ENCODE data around the gene THADA.
"Not testable (repeated sequence)": the region's sequence is repeated elsewhere in the genome, so short reads cannot be mapped to it uniquely, and the experiment has no call there.

The THADA gene

DNA sequence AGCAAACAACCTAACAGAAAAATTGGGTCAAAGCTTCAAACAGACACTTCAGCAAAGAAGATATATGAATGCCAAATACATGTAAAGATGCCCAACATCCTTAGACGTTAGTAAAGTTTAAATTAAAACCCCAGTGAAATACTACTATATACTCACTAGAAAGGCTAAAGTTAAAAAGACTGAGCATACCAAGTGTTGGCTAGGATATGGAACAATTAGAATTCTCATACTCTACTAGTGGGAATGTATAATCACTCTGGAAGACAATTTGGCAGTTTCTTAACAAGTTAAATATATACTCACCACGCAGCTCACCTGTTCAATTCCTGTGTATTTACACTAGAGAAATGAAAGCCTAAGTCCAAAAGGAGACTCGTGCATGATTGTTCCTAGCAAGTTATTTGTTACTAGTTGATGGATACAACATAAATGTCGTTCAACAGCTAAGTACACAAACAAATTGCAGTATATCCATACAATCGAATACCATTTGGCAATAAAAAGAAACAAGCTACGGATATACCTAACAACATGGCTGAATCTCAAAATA lies 185.7 kb downstream of the THADA start:
- DNase-seq = no peak

DNA sequence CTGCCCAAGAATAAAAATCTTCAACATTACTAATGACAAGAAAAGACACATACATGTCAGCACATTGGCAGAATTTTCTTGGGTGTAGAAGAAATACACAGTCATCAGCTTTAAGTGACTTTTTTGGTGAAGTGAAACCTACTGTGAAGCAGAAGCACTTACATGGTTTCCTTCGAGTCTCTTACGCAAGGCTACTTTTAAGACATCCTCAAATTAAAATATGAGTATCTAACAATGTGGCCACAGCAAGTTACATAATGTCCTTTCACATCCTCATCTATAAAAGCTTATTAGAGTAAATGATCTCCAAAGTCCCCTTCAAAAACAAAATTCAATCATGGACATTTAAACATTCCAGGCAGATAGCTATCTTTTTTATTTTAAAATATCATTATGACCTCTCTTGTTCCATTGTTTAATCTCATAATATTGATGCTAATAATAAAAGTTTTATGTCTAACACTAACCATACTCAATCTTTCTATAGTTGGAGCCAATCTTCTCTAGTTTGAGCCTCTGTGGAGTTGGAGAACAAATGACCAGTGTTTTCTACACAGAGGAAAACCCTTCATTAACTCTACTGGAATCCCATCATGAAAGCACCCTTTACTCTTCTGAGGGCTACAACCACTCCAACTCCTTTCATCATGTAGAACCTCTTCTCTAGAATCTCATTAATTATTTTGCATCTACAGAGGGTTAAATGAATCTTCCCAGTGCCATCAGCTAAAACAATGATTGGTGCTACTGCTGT lies 187.3 kb downstream of the THADA start:
- DNase-seq = no peak

DNA sequence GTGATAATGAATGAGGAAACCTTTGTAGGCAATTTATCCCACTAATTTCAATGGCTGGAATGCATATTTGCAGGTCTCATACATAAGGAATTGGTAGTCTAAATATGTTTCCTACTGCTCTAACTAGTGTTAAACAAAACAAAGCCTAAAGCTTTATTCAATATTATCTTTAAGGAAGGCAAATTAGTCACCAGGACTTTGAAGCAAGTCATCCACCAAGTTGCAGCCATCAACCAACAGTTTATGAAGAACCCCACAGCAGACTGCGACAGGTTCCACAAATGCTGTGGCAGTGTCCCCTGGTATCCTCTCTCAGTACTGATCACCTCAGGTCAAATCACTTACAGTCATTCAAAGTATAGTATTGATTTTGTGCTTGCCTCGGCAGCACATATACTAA lies 187.9 kb downstream of the THADA start:
- no peak for DNase-seq

DNA sequence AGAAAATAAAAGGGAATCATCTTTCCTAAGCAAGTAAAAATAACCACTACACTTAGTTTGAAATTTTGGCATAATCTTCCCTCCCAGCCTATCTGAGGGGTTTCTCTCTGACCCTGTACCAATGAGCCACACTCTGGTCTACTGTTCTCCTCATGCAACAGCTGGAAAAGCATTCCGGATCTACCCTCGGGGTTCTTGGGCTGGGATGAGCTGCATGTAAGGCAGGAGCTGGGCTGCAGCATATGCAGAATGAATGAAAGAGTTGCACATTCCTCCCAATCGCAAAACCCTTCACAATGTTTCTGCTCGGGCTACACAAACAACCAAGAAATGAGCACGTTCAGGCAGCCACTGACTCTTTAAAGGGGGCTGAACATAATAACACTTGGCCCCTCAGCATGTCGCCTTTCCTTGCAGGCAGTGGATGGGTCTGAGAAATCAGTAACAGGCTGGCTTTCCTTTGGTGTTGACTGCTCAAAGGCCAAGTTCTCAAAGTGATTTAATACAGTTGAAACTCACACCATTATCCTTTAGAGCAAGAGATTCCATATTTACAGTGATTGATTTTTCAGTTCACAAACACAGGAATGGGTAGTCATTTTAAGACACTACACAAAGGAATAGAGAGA lies 189.1 kb downstream of the THADA start:
- DNase-seq = no peak

DNA sequence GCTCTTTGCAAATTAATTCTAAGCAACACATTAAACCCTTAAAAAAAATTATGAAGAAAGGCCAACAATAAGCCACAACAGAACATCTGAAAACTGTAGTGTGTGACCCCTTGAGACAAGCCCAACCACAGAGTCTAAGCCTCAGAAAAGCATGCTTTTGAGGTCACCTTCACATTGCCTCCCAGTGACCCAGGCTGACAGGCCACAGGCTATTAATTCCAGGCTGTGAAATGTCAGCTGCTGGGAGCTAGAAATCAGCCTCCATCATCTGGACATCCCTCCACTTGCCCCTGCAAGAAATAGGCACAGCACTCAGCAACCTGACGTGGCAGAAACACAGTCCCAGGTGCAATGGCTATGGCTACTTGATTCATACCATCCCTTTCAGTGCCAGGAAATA lies 190.0 kb downstream of the THADA start:
- no peak for DNase-seq

DNA sequence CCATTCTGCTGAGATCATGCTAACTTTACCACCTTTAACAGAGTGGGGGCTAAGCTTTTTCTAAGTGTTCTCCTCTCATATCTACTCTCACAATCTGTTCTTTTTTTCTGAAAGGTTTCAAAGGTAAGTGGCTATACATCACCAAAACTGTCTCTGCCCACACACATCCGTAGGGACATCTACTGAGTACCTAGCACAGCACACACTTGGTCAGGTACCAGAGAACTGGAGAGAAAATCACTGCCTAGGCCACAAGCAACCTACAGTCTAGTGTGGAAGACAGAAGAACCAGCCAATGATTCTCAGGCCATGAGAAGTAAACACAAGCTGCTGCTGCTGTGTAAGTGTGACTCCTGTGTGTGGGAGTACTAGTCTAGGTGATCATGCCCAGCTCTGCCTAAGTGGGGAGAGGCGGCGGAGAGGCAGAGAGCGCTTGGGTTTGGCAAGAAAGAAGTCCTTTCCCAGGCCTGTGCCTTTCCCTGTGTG lies 193.3 kb downstream of the THADA start:
- DNase-seq = no peak

DNA sequence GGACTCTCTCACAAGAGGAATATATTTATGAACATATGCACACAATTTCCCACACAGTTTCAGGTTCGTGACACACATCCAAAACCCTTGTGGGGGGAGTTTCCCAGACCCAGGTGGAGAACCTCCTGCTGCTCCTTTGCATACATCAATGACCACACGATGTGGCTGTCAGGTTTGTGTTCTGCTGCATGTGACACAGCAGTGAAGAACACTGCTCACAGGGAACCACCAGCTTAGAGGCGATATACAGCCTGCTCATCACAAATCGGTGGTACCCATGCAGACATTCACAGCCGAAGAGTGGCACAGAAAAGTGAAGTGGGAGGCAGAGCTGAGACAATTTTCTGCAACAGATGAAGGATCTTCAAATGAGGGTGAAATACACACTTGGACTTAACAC lies 193.8 kb downstream of the THADA start:
- DNase-seq = no peak

DNA sequence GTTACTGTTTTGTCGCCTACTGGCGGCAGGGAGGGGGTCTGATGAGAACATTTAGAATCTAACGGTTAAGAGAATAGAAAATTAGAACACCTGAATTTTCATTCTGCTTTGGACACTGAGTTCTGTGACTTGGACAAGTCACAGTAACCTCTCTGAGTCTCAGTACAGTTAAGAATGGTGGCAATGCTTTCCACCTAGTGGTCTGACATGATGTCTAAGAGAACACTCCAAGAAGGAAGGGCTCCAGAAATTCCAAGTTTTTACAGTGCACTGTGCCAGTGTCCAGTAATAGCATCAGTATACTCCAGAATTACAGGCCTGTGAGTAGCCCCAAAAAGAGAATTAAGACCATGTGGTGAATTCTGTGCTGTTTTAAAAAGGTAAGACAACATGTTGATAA lies 195.3 kb downstream of the THADA start:
- no peak for DNase-seq

DNA sequence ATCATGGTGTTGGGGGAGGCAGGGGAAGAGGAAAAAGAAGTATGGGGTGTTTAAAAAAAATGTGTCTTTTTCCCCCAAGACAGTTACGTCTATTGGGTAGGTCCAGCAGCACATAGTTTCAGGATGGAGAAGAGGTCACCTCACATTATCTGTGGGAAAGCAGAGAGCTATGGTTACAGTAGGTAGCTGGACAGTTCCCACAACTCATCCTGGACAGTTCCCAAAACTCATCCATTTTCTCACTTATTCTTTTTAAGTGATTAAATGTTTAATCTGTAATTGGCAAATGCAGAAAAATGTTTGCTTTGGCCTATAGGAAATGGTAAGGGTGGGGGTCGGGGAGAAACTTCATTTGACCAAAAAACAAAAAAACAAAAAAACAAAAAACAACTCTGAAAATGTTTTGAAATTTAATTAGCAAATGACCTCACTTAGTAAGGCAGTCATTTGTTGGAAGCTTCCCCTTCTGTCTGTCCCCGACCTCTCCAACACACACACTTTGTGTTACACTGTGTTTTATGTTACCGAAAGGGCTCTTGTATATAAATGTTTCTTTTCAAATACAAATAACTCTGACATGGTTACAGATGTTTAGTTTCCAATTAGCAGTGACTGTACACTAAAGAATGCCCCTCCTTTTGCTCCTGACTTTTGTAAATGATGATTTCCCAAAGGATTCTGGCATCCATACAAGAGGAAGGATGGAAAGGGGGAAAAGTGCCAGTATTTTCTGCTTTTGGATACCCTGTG lies 196.1 kb downstream of the THADA start:
- no peak for DNase-seq

DNA sequence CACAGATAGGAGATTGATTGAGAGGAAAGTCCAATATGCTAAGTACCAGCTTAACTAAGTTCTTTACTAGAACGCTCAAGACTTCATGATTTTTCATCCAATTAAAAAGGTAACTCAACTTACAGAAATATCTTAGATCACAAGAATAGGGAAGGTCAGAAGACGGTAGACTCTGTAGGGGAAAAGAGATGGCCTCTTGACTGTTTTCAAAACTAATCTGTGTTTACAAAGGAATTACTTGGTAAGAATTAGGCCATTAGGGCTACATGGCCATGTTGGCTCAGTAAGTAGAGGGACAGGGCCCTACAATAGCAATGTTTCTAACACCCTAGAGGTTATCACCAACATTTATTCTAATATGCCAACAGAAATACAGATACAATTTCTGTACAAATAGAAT lies 196.7 kb downstream of the THADA start:
- DNase-seq = no peak

DNA sequence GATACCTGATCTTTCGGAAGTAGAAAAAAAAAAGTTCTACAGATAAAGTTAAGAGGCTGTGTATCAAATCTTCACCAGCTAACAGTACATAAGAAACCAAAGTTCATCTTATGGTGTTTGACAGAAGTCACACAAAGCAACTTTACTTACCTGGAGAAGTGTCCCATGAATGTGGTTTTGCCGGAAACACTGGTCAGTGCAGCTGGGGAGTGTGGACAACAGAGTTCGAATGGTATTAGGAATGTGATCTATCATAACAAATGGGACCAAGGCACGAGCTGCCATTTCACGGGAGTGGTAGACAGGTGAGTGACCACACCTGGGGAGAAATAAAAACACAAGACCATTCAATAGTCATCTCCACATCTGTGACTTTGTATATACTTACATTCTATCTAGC lies 198.0 kb downstream of the THADA start:
- no peak for DNase-seq

DNA sequence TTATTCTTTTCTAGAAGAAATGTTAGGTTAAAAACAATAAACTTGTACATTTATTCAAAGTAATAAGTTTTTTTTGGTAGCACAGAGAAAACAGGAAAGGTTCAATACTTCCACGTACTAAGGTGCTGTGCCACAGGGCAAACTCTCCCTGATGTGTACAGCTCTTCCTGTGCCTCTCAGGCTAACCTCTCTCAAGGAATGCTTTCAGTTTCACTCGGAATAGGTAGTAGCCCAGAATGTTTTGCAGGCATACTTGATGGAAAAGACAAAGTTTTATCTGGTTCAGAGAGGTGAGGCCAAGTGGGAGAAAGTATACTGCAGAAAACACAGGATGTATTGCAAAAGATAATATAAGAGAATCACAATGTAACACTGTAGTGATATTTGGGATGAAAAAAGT lies 198.4 kb downstream of the THADA start:
- DNase-seq = no peak

DNA sequence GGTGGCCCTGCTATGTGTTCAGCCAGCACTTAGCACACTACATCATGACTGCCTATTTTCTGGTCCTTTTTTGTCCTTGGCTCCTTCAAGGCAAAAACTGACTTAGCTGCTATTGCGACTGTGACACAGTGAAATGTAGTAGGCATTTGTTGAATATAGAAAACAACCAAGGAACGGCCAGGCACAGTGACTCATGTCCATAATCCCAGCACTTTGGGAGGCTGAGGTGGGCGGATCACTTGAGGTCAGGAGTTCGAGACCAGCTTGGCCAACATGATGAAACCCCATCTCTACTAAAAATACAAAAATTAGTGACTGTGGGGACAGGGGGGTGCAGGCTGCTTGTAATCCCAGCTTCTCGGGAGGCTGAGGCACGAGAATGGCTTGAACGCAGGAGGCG lies 199.5 kb downstream of the THADA start:
- DNase-seq = not testable (repeated sequence)

DNA sequence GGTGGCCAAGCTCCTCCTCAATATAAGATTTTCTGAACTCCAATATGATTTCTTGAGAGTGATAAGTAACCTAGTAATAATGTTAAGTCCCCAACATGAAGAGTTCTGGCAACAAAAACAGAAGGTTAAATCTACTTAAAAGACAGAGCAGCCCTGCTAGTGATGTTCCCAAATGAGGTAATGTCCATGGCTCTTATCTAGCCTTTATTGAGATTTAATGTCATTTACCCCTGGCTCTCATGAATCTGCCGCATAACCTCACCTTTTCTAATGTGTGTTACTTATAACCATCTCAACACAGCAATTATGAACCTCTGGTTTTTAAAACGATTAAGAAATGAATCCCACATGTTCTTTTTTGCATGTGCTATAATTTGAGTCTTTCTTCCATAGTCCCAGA lies 201.9 kb downstream of the THADA start:
- DNase-seq = no peak

DNA sequence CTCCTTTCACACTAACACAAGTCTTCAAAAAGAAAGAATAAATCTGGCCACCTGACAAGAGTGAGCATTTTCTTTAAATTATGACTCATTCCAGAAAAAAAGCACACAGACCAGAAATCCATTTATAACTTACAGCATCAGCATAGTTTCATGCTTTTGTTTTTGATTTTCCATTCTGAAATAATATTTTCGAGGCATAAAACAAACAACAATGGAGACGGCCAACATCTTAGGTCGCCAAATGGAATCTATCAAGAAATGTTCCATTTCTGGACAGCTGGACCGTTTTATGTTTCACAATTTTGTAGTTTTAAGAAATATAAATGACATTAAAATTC lies 204.0 kb downstream of the THADA start:
- DNase-seq = no peak

DNA sequence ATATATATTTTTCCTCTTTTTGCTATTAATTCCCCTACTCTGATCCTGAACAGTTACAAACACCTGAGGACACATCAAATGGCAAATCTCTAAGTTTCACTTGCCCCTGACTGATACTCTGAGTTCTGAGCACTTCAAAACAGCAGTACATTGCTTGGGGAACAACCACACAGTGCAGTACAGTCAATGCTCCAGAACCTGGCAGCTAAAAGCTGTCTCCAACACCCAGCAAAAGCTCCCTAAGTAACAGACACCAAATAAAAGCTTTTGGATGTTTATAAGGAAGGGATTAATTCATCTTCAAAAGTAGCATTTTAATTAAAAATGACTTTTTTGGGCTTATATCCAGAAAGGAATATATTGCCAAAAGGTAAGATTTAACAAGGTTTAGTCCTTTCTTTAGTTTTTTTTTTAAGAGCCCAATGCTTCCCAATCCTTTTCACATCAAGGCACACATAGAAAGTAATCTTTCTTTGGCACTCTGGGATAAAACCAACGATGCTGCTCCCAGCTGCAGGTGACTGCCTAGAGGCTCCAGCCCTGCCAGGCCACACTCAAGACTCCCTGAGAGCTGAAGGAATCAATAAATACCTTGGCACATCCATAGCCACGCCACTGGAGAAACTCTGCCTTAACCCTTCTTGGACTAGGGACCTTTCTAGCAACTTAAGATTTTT lies 204.5 kb downstream of the THADA start:
- no peak for DNase-seq

DNA sequence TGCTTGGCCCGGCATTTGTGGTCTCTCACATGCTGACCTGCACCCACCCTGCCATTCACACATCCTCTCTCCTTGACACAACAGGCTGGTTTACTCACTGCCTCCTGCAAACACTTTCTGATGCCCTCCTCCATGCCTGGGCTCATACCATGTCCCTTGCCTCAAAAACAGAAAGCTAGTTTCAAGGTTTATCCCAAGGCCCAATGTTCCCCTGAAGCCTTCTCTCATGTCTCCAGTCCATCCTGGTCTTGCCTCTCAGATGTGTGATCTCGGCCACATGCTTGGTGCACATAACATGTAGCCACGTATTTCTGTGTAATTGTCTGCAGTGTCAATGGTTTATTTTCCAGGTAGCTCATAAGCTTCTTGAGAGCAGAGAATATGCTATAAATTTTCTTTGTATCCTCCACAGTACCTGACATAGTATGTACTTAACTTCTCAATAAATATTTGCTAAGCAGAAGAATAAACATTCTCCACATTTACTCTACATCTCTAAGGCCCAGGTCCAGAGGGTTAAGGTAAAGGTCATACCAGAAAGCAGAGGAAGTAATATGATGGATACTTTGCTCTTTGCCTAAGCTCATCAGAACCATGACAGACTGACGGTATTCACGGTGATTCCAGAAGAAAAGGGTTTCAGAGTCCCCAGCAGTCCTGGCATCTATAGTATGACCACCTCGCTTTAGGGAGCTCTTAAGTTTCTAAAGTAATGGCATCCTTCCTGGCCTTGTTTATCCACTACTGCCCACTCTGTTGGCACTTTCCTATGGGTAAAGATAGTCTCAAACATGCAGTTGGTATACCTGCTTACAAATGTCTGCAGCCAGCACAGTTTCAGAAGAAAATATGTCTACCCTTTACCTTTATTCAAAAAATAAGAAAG lies 206.0 kb downstream of the THADA start:
- no peak for DNase-seq

DNA sequence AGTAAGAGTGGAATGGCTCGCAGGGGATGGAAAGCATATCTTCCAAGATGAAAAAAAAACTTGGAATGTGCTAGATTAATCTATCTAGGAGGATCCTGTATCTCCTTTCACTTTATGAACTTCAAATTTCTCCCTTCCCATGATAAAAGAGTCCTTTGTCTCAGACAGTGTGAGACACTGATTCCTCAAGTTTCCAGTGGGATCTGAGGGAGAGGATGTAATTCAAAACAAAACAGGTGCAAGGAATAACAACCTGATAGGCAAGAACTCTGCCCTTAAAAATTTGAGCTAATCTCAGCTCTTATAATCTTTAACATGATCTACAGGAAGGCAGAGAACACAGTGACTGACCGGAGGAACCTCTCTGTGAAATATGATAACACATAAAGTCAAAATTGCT lies 207.5 kb downstream of the THADA start:
- DNase-seq = no peak

DNA sequence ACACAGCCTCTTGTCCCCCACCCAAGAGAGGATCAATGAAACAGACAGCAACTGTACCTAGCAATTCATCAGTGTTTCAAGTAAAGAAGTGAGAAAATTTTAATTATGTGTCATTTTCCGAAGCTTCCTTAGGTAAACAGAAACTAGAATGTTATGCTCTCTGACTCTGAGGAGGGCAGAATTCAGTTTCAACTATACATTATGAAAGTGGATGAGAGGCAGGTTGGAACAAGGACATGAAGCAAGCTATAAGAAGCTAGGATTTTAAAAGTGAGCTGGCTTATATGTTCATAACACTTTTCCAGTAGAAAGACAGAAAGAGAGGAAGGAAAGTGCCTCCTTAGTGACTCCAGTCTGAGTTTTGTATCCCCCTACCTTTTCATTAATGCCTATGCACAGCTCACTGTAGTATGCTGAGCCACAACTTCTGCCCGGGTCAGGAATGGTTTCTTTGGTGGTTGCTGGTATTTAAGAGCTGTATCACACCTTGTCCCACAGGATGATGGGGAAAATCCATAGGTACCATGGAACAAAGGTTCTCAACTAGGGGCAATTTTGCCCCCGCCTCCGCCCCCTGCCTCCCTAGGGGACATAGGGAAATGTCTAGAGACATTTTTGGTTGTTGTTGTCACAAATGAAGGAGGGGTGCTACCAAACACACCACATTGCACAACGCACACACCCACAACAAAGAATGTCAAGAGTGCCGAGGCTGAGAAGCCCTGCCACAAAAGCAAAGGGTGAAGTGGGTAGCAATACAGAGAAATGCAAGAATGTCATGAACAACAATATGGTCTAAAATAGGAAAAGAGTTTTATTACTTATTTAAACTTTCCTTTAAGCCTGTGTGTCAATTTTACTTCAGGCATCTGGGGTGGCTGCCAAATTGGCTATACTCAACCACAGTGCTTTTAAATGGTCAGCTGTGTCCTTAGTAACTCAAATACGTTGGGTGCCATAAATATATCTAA lies 208.5 kb downstream of the THADA start:
- DNase-seq = no peak

DNA sequence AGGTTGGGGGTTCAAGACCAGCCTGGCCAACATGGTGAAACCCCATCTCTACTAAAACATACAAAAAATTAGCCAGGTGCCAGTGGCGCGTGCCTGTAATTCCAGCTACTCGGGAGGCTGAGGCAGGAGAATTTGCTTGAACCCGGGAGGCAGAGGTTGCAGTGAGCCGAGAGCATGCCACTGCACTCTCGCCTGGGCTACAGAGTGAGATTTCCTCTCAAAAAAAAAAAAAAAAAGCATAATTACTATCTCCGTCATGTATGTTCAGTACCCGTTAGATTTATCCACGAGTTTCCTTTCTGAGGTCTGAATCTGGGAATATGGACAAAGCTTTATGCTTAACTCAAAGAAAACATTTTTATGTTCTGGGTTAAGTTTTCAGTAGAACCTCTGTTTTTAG lies 209.2 kb downstream of the THADA start:
- not testable (repeated sequence) for DNase-seq

DNA sequence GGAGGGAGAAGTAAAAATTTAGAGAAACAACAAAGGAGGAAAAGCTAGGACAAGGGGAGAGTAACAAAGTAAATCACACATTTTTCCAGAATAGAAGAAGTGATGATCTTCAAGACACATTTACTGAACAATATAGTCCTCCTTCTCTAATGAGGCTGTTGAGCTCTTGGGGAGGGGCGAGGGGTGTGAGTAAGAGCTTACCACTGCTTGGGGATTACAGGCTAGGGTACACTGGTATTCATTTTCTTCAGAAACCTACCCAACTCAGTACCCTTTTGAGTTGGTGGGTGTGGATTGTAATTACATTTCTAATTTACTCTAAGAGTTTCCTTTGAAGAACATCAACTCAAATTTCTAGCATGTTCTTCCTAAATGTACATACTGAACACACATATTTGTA lies 211.7 kb downstream of the THADA start:
- no peak for DNase-seq

All from NCI-H1436 treated with DMSO at 0.1 percent for 48 hours (cell line).